Measurements from ENCODE around the gene SH3RF1.

The SH3RF1 gene

GRCh38 chr4:169147191-169147590 is 123.6 kb downstream of the SH3RF1 start:
- in situ Hi-C loops (cut with HindIII; ENCODE audit: low sequenced_read_pairs) = no loop called here
- no peak for DNase-seq (ENCODE audit: low read depth)
- H3K4me3 ChIP-seq (ENCODE audit: low read depth, low read length) = no peak overlapping the region
- TF ChIP-seq, protein P1, sequence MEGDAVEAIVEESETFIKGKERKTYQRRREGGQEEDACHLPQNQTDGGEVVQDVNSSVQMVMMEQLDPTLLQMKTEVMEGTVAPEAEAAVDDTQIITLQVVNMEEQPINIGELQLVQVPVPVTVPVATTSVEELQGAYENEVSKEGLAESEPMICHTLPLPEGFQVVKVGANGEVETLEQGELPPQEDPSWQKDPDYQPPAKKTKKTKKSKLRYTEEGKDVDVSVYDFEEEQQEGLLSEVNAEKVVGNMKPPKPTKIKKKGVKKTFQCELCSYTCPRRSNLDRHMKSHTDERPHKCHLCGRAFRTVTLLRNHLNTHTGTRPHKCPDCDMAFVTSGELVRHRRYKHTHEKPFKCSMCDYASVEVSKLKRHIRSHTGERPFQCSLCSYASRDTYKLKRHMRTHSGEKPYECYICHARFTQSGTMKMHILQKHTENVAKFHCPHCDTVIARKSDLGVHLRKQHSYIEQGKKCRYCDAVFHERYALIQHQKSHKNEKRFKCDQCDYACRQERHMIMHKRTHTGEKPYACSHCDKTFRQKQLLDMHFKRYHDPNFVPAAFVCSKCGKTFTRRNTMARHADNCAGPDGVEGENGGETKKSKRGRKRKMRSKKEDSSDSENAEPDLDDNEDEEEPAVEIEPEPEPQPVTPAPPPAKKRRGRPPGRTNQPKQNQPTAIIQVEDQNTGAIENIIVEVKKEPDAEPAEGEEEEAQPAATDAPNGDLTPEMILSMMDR (IDR thresholded peaks at IDR 0.05; ENCODE audit: low read depth, low read length, missing control alignments) = no peak

DNA sequence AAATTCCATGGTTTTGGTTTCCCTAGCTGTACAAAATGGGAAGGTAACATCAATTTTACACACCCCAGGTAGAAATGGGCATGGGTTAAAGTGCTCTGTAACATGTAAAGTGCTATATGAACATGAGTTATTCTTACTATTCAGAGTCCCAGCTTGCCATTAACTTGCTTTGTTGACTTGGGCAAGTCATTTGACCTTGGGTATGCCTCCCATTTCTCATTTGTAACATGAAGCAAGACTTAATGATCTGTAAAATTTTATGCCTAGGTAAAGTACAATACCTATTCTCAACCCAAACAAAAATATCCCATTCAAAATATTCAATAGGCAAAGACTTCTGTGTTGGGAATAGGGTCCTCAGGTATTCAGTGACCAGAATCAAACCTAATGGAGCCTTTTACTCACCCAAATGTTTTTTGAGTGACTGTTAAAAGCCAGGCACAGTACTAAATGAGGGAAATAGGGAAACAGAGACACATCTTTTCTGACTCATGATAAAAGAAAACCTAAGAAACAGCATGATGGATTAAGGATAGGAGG is 126.6 kb downstream of the SH3RF1 start:
- H3K4me3 ChIP-seq (ENCODE audit: low read depth, low read length) = no peak overlapping the region
- TF ChIP-seq, protein P1 (IDR thresholded peaks at IDR 0.05; ENCODE audit: low read depth, low read length, missing control alignments) = no peak
- in situ Hi-C loops (cut with HindIII; ENCODE audit: low sequenced_read_pairs) = loop anchor here (5.0 kb wide), 1 partner anchor 62 kb away; no protein-coding TSS in a partner anchor
- DNase-seq (ENCODE audit: low read depth) = no peak

DNA sequence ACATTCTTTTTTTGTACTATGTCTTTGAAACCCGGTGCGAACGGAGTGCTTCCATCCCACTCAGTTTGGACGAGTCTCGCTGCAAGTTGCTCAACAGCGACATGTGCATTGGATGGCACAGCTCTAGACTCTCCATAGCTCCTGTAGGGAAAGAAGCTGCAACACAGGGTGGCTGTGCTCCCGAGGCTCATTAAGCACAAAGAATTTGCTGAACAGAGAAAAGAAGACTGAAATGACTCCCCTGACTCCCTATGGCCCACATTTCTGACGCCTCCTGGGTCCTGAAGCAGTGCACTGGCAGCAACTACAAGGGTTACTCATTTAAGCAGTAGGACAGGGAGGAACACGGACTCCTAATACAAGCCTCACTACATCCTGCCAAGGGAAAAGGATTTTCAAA is 127.4 kb downstream of the SH3RF1 start:
- H3K4me3 ChIP-seq (ENCODE audit: low read depth, low read length) = no peak overlapping the region
- in situ Hi-C loops (cut with HindIII; ENCODE audit: low sequenced_read_pairs) = loop anchor here (5.0 kb wide), 1 partner anchor 61 kb away; no protein-coding TSS in a partner anchor

DNA sequence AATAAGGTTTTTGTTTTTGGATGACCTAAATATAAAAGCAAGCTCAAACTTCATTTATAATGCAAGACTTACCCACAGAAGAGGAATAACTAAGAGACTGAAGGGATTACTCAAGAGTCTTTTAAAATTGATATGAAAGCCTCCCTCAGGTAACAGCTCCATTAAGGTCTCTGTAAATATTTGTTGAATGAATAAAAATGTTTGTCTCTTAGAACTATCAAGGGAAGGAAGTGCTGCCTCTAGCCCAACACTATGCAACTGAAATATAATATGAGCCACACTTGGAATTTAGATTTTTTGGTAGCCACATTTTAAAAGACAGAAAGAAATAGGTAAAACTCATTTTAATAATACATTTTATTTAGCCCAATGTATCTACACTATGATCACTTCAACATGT is 127.8 kb downstream of the SH3RF1 start:
- H3K4me3 ChIP-seq (ENCODE audit: low read depth, low read length) = no peak overlapping the region
- TF ChIP-seq, protein P1 (IDR thresholded peaks at IDR 0.05; ENCODE audit: low read depth, low read length, missing control alignments) = no peak
- no peak for DNase-seq (ENCODE audit: low read depth)
- in situ Hi-C loops (cut with HindIII; ENCODE audit: low sequenced_read_pairs) = loop anchor here (5.0 kb wide), 1 partner anchor 61 kb away; no protein-coding TSS in a partner anchor

More for the DNA sequence above, 127.4 kb downstream of the SH3RF1 start:
- TF ChIP-seq, protein P1 (IDR thresholded peaks at IDR 0.05; ENCODE audit: low read depth, low read length, missing control alignments) = no peak
- DNase-seq (ENCODE audit: low read depth) = no peak

- H3K4me3 ChIP-seq (ENCODE audit: low read depth, low read length) = no peak overlapping the region
- DNase-seq (ENCODE audit: low read depth) = no peak
- TF ChIP-seq, protein P1 (IDR thresholded peaks at IDR 0.05; ENCODE audit: low read depth, low read length, missing control alignments) = no peak
- in situ Hi-C loops (cut with HindIII; ENCODE audit: low sequenced_read_pairs) = loop anchor here (5.0 kb wide), 1 partner anchor 60 kb away; no protein-coding TSS in a partner anchor
These were observed 128.4 kb downstream of the SH3RF1 start for GRCh38 chr4:169142391-169142790.

DNA sequence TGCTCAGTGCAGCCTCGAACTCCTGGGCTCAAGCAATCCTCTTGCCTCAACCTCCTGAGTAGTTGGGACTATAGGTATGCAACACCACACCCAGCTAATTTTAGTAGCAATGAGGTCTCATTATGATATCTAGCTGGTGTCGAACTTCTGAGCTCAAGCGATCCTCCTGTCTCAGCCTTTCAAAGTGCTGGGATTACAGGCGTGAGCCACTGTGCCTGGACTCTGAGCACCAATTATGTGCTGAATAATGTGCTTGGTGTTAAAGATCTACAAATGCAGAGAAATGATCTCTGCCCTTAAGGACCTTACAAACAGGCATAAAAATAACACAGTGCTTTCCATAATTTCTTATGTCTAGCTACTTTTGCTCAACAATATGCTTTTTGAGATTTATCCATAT is 131.7 kb downstream of the SH3RF1 start:
- H3K4me3 ChIP-seq (ENCODE audit: low read depth, low read length) = no peak overlapping the region
- in situ Hi-C loops (cut with HindIII; ENCODE audit: low sequenced_read_pairs) = no loop called here
- TF ChIP-seq, protein P1 (IDR thresholded peaks at IDR 0.05; ENCODE audit: low read depth, low read length, missing control alignments) = no peak
- DNase-seq (ENCODE audit: low read depth) = no peak
